H1 (cell line): ENCODE data around the gene NIT2. TPM values are rescaled to one million over a fixed set of nuclear protein-coding genes. Genes with fewer than 3 reads are reported as not detected.

Experiments
- CTCF ChIA-PET: fragments of 300-600 bp; sonication (Branson Sonifier 250); formaldehyde crosslinking; loops from one replicate; lab custom pipeline; 2021; ENCODE audit not compliant: partially characterized antibody; lab: Charles Lee
- POLR2A ChIA-PET: fragments of 300-600 bp; sonication (Branson Sonifier 250); formaldehyde crosslinking; loops from one replicate; lab custom pipeline; 2021; ENCODE audit warnings: inconsistent platforms; ENCODE audit not compliant: partially characterized antibody; lab: Charles Lee
- DNase-seq, 2 experiments: peaks; one replicate each; pipeline versions ENCODE4 v3.0.0 to v3.0.0-alpha.2; 2010 to 2022; ENCODE audit warnings: low spot score in 2 of 2, low read depth in 1 of 2, mixed read lengths in 1 of 2
- FAIRE-seq: peaks from 2 replicates; lab custom pipeline; 2011; peaks lifted over from hg19 to GRCh38; lab: Jason Lieb, UNC
- H2AFZ ChIP-seq: 2 replicates; pipeline ENCODE4 v1.8.1; 2012; ENCODE audit warnings: low read length, inconsistent platforms
- H2AK5ac ChIP-seq: 2 replicates; pipeline ENCODE4 v1.6.1; 2013; ENCODE audit warnings: low read depth, low read length
- H2BK120ac ChIP-seq: replicated peaks from 2 replicates; pipeline ENCODE3; 2013; ENCODE audit warnings: low read depth, low read length, inconsistent platforms
- H2BK12ac ChIP-seq: 2 replicates; pipeline ENCODE4 v1.6.1; 2013; ENCODE audit warnings: low read depth, low read length
- H2BK15ac ChIP-seq: 2 replicates; pipeline ENCODE4 v1.6.1; 2013; ENCODE audit warnings: low read length
- H2BK20ac ChIP-seq: 2 replicates; pipeline ENCODE4 v1.6.1; 2013; ENCODE audit warnings: low read length
- H2BK5ac ChIP-seq: 2 replicates; pipeline ENCODE4 v1.6.1; 2013; ENCODE audit warnings: low read depth, low read length
- H3K14ac ChIP-seq: 2 replicates; pipeline ENCODE4 v1.6.1; 2013; ENCODE audit warnings: inconsistent platforms; ENCODE audit not compliant: insufficient read length
- H3K18ac ChIP-seq: 2 replicates; pipeline ENCODE4 v1.6.1; 2013; ENCODE audit warnings: low read length; ENCODE audit errors: extremely low read depth
- H3K23ac ChIP-seq: 2 replicates; pipeline ENCODE4 v1.6.1; 2013; ENCODE audit warnings: inconsistent platforms; ENCODE audit not compliant: insufficient read length
- H3K23me2 ChIP-seq: 2 replicates; pipeline ENCODE4 v1.6.1; 2013; ENCODE audit warnings: low read depth, low read length
- H3K27ac ChIP-seq: 2 replicates; pipeline ENCODE4 v1.6.1; 2011; ENCODE audit warnings: low read depth, low read length, inconsistent platforms
- H3K27me3 ChIP-seq, 4 experiments: replicated peaks in 1 of 4; 1 replicate in 1 of 4; 2 replicates in 3 of 4; pipeline versions ENCODE4 v1.6.1 to v1.8.1; 2011 to 2013; ENCODE audit warnings: low read length in 3 of 4, mild to moderate bottlenecking in 3 of 4, inconsistent platforms in 2 of 4, mixed read lengths in 2 of 4, moderate library complexity in 1 of 4; ENCODE audit not compliant: control insufficient read depth in 3 of 4, insufficient read depth in 3 of 4; ENCODE audit errors: extremely low read depth in 1 of 4
- H3K36me3 ChIP-seq, 4 experiments: 2 replicates each; pipeline versions ENCODE4 v1.6.1 to v1.8.1; 2011 to 2013; ENCODE audit warnings: mild to moderate bottlenecking in 4 of 4, low read length in 3 of 4, moderate library complexity in 2 of 4, control low read depth in 1 of 4, inconsistent platforms in 1 of 4; ENCODE audit not compliant: insufficient read depth in 4 of 4, control insufficient read depth in 2 of 4
- H3K4ac ChIP-seq: replicated peaks from 2 replicates; pipeline ENCODE3; 2013; ENCODE audit warnings: low read length, low read depth, mixed read lengths, inconsistent platforms; ENCODE audit not compliant: insufficient read length
- H3K4me1 ChIP-seq, 4 experiments: replicated peaks in 1 of 4; 1 replicate in 1 of 4; 2 replicates in 3 of 4; pipeline versions ENCODE4 v1.6.1 to v1.8.1; 2011 to 2013; ENCODE audit warnings: low read length in 3 of 4, inconsistent platforms in 2 of 4, mixed read lengths in 1 of 4; ENCODE audit not compliant: insufficient read depth in 4 of 4, control insufficient read depth in 3 of 4
- H3K4me2 ChIP-seq, 2 experiments: 2 replicates each; pipeline versions ENCODE4 v1.6.1 to v1.8.1; 2011 to 2013; ENCODE audit warnings: low read depth in 2 of 2, low read length in 2 of 2, control low read depth in 1 of 2, inconsistent platforms in 1 of 2, mild to moderate bottlenecking in 1 of 2; ENCODE audit not compliant: insufficient read depth in 1 of 2
- H3K4me3 ChIP-seq, 4 experiments: fragments of 200-600, 300-600 bp in 1 of 4; sonication (generic), shearing (Covaris generic), sonication (Bioruptor Twin) in 1 of 4; 2 replicates each; pipeline versions ENCODE4 v1.5.1 to v1.8.1; 2011 to 2016; ENCODE audit warnings: low read length in 4 of 4, low read depth in 3 of 4, control low read depth in 2 of 4, inconsistent platforms in 2 of 4, mild to moderate bottlenecking in 2 of 4, mixed read lengths in 1 of 4, moderate library complexity in 1 of 4; ENCODE audit not compliant: insufficient read depth in 2 of 4; ENCODE audit errors: extremely low read depth in 1 of 4
- H3K56ac ChIP-seq: replicated peaks from 2 replicates; pipeline ENCODE3; 2013; ENCODE audit warnings: low read depth, mild to moderate bottlenecking, mixed read lengths, low read length, inconsistent platforms; ENCODE audit not compliant: insufficient read length
- H3K79me1 ChIP-seq: 2 replicates; pipeline ENCODE4 v1.6.1; 2013; ENCODE audit warnings: low read depth, low read length, control low read depth
- H3K79me2 ChIP-seq, 2 experiments: 2 replicates each; pipeline versions ENCODE4 v1.6.1 to v1.8.1; 2012 to 2013; ENCODE audit warnings: low read length in 2 of 2, mild to moderate bottlenecking in 2 of 2, inconsistent platforms in 1 of 2; ENCODE audit not compliant: insufficient read depth in 2 of 2, control insufficient read depth in 1 of 2
- H3K9ac ChIP-seq, 4 experiments: replicated peaks in 1 of 4; 1 replicate in 1 of 4; 2 replicates in 3 of 4; pipeline versions ENCODE4 v1.6.1 to v1.8.1; 2011 to 2013; ENCODE audit warnings: low read depth in 3 of 4, low read length in 3 of 4, control low read depth in 2 of 4, mild to moderate bottlenecking in 2 of 4, moderate library complexity in 2 of 4, inconsistent platforms in 1 of 4; ENCODE audit errors: extremely low read depth in 1 of 4
- H3K9me3 ChIP-seq, 2 experiments: 2 replicates each; pipeline versions ENCODE4 v1.6.1 to v1.8.1; 2012 to 2013; ENCODE audit warnings: mild to moderate bottlenecking in 2 of 2, moderate library complexity in 2 of 2, control low read depth in 1 of 2, inconsistent platforms in 1 of 2, low read depth in 1 of 2, low read length in 1 of 2, mixed read lengths in 1 of 2; ENCODE audit not compliant: insufficient read depth in 2 of 2
- H4K20me1 ChIP-seq, 2 experiments: replicated peaks in 1 of 2; 2 replicates each; pipeline versions ENCODE3 to v1.8.1; 2011 to 2013; ENCODE audit warnings: inconsistent platforms in 2 of 2, low read length in 2 of 2, mild to moderate bottlenecking in 1 of 2; ENCODE audit not compliant: insufficient read depth in 2 of 2, control insufficient read depth in 1 of 2
- H4K5ac ChIP-seq: 2 replicates; pipeline ENCODE4 v1.6.1; 2013; ENCODE audit warnings: low read length, low read depth, mixed read lengths, inconsistent platforms; ENCODE audit not compliant: insufficient read length
- H4K8ac ChIP-seq: 2 replicates; pipeline ENCODE4 v1.8.0; 2013; ENCODE audit warnings: mild to moderate bottlenecking, moderate library complexity, low read length, inconsistent platforms; ENCODE audit not compliant: insufficient read depth; ENCODE audit errors: extremely low read depth
- H4K91ac ChIP-seq: replicated peaks from 2 replicates; pipeline ENCODE3; 2013; ENCODE audit warnings: low read length, mixed read lengths, inconsistent platforms; ENCODE audit not compliant: insufficient read length
- BCL11A ChIP-seq, 2 experiments: IDR thresholded peaks; one replicate each; pipeline ENCODE4 v1.6.1; 2011; ENCODE audit warnings: low read depth in 2 of 2, low read length in 2 of 2, mild to moderate bottlenecking in 2 of 2
- CEBPB ChIP-seq: IDR thresholded peaks from 2 replicates; pipeline ENCODE4 v1.6.1; 2012; ENCODE audit warnings: low read depth, low read length
- CHD1 ChIP-seq: IDR thresholded peaks from 2 replicates; pipeline ENCODE4 v1.6.1; 2012; ENCODE audit warnings: low read depth, low read length, improper control_type of control experiment
- CHD2 ChIP-seq: IDR thresholded peaks from 2 replicates; pipeline ENCODE4 v1.6.1; 2012; ENCODE audit warnings: low read length, improper control_type of control experiment
- E2F6 ChIP-seq: IDR thresholded peaks from 2 replicates; pipeline ENCODE4 v1.6.1; 2012; ENCODE audit warnings: inconsistent platforms
- EGR1 ChIP-seq: IDR thresholded peaks from 2 replicates; pipeline ENCODE4 v1.6.1; 2011; ENCODE audit warnings: low read depth, low read length, borderline replicate concordance
- EP300 ChIP-seq, 2 experiments: IDR thresholded peaks; 1 replicate in 1 of 2; 2 replicates in 1 of 2; pipeline ENCODE4 v1.6.1; 2011 to 2012; ENCODE audit warnings: low read depth in 2 of 2, low read length in 2 of 2, mild to moderate bottlenecking in 2 of 2, borderline replicate concordance in 1 of 2, inconsistent platforms in 1 of 2, moderate library complexity in 1 of 2
- GABPA ChIP-seq: IDR thresholded peaks from 2 replicates; pipeline ENCODE4 v1.6.1; 2011; ENCODE audit warnings: mild to moderate bottlenecking, low read length, moderate library complexity, borderline replicate concordance; ENCODE audit not compliant: insufficient read depth
- JUN ChIP-seq: IDR thresholded peaks from 2 replicates; pipeline ENCODE4 v1.6.1; 2011; ENCODE audit warnings: low read depth, mild to moderate bottlenecking, improper control_type of control experiment, low read length
- NANOG ChIP-seq: IDR thresholded peaks from 2 replicates; pipeline ENCODE4 v1.6.1; 2011; ENCODE audit warnings: low read length, low read depth, mild to moderate bottlenecking, inconsistent platforms; ENCODE audit not compliant: insufficient read depth, poor library complexity, severe bottlenecking
- NRF1 ChIP-seq: IDR thresholded peaks from 2 replicates; pipeline ENCODE4 v1.6.1; 2011; ENCODE audit warnings: mild to moderate bottlenecking, low read depth, low read length, improper control_type of control experiment
- RNF2 ChIP-seq: fragments of 200-900, 300-1000 bp; sonication (generic); IDR thresholded peaks from 2 replicates; pipeline ENCODE4 v1.7.1; 2016; ENCODE audit warnings: borderline replicate concordance, low read depth, mild to moderate bottlenecking, antibody characterized with exemption, low read length; ENCODE audit not compliant: poor library complexity, severe bottlenecking; ENCODE audit errors: missing control alignments
- SIX5 ChIP-seq: IDR thresholded peaks from 2 replicates; pipeline ENCODE4 v1.6.1; 2011; ENCODE audit warnings: mild to moderate bottlenecking, low read depth, low read length
- YY1 ChIP-seq: IDR thresholded peaks from 2 replicates; pipeline ENCODE4 v1.6.1; 2011; ENCODE audit warnings: low read depth, mild to moderate bottlenecking, low read length
- WGBS, 2 experiments: shearing (Covaris generic) in 1 of 2; methylation state at CpG; one replicate each; pipeline versions ENCODE4 v1.1.6 to v1.1.7; 2013 to 2015; ENCODE audit warnings: low lambda C conversion rate in 2 of 2, mixed read lengths in 2 of 2, inconsistent platforms in 1 of 2, low coverage in 1 of 2, missing lambda C conversion rate in 1 of 2; ENCODE audit not compliant: insufficient replicate concordance in 2 of 2, insufficient coverage in 1 of 2, insufficient read length in 1 of 2; ENCODE audit errors: extremely low coverage in 1 of 2, missing lambda C conversion rate in 1 of 2; 5-methylcytosine and 5-hydroxymethylcytosine counted together
- polyA plus RNA-seq, 7 experiments: library from polyadenylated mRNA; depleted of rRNA in 3 of 7; stranded (reverse) in 5 of 7; unstranded in 2 of 7; fragments of >200 nt in 5 of 7; fragments of 200-250 nt in 2 of 7; gene quantifications; 1 replicate in 5 of 7; 2 replicates in 1 of 7; 4 replicates in 1 of 7; pipeline versions ENCODE4 v1.2.1 to v1.2.3, GENCODE V29; 2011 to 2013; ENCODE audit warnings: missing spikeins in 2 of 7, mixed read lengths in 2 of 7
- total RNA-seq: library from RNA; stranded (reverse); fragmentation: NEBNext Ultra II Directional; extraction: Animal tissue kit (Norgen Biotek cat#: 25700); gene quantifications from 2 replicates; pipeline ENCODE4 v1.2.1, GENCODE V29; 2021

NIT2 gene
- total and polyA plus RNA-seq, 2 of the 8 experiments (the other 6 are each of a cell fraction or from before 2014, with no cell fraction given), result 15.2 to 25.3 TPM

GRCh38 chr3:100297784-100298183 lies 36.8 kb upstream of the NIT2 start:
- Histone ChIP-seq H3K36me3 (peaks cover 0 to 6% (median 3%) of the 10 kb centered on the region in 4 experiments; a peak in 3 of 8 replicates), H2BK15ac (no peak overlapping the region), H4K8ac (no peak overlapping the region), H3K4me3 (no peak overlapping the region), H3K27ac (no peak overlapping the region), H3K14ac (no peak overlapping the region), H4K91ac (no peak overlapping the region), H3K4ac (no peak overlapping the region), H3K27me3 (no peaks in the 10 kb centered on the region), H3K9ac (no peak overlapping the region), H3K79me1 (no peaks in the 10 kb centered on the region), H3K79me2 (no peaks in the 10 kb centered on the region), H2BK120ac (no peak overlapping the region), H2BK12ac (no peak overlapping the region), H2AK5ac (no peak overlapping the region), H3K4me1 (no peaks in the 10 kb centered on the region), H4K20me1 (no peaks in the 10 kb centered on the region), H2BK20ac (no peak overlapping the region), H3K18ac (no peak overlapping the region), H3K9me3 (no peaks in the 10 kb centered on the region), H2BK5ac (no peak overlapping the region), H3K23ac (no peak overlapping the region), H3K23me2 (no peaks in the 10 kb centered on the region), H3K4me2 (no peak overlapping the region), H3K56ac (no peak overlapping the region), H4K5ac (no peak overlapping the region), H2AFZ (no peak overlapping the region)
- TF ChIP-seq BCL11A (IDR thresholded peaks at IDR 0.05; ENCODE audit: low read depth in 2 of 2, low read length in 2 of 2) (no peak), RNF2 (no peak), CHD2 (no peak), CHD1 (no peak), NRF1 (no peak), JUN (no peak), NANOG (no peak), SIX5 (no peak), YY1 (no peak), EGR1 (no peak), EP300 (IDR thresholded peaks at IDR 0.05; ENCODE audit: borderline replicate concordance in 1 of 2, low read depth in 2 of 2, low read length in 2 of 2) (no peak), GABPA (no peak), CEBPB (no peak), E2F6 (no peak)
- ChIA-PET POLR2A (interaction anchor here (1.2 kb wide), 1 partner anchor 9 kb away, joined by 4 read pairs; no protein-coding TSS in a partner anchor), CTCF (no interaction called here)
- FAIRE-seq (no peak), DNase-seq (no peak)
- 96% methylated on average over 2 of the region's 2 CpGs; no CpG with 5 or more reads in 1 of the 2 experiments for WGBS, 2 experiments
